GM18951 (cell line): Measurements from ENCODE around the gene CDH13.

Experiments
- POLR2A ChIP-seq: IDR thresholded peaks from 4 replicates; pipeline ENCODE4 v1.6.1; 2011; ENCODE audit warnings: mild to moderate bottlenecking; ENCODE audit not compliant: insufficient read length, insufficient read depth; ENCODE audit errors: extremely low read depth
- in situ Hi-C: fragments of 300-500 bp; cut with MboI; formaldehyde crosslinking; loops from one replicate; pipeline ENCODE4 v1.12.0; 2022; ENCODE audit warnings: low sequenced_read_pairs, mixed read lengths, inconsistent platforms; ENCODE audit not compliant: unreplicated experiment

Gene CDH13

GRCh38 chr16:83308414-83308813, 681.6 kb downstream of the CDH13 start:
- in situ Hi-C loops: no loop called here
- TF ChIP-seq POLR2A: no peak

DNA sequence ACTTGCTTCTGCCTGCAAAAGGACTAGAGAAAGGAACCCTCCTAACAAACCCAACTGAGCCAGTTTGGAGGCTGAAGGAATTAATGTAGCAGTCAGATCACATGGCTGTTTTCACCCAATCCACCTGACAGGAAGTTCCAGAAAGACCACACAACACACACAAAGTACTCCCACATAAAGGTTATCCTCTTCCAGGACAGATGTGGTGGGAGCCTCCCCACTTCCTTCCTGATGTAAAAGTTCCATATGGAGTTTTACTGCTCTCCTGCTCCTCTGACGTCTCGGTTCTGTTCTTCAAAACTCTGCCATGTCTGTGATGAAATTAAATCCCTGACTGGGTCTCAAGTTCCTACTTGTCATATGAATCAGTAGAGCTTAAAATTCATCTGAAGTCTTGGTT, 684.0 kb downstream of the CDH13 start:
- no peak for TF ChIP-seq POLR2A
- in situ Hi-C loops: no loop called here

DNA sequence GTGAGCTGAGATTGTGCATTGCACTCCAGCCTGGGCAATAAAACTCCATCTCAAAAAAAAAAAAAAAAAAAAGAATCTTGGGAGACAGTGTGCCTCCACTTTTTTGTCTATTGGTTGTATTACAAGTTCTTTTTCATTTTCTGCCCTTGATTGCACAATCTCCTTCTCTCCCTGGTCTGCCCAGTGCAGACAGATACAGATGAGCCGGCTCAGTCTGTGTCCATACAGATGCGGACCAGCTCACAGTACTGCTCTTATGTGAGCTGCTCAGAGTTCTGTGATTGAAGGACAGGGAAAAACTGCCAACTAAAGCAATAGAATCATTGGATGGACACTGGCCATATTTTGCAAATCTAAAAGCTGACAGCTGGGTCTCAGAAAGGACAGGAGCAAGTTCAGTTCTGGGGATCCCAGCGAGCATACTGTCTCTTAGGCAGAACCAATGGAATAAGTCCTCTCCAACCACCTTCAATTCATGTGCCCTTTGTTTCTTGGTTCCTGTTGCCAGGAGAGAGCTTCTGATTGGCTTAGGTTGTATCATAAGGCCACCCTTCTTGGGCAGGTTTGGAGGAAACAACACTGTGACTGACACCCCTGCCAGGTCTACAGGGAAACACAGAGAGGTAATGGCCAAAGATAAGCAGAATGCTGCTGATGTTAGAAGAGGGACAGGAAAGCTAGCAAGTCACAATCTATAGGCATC, 685.4 kb downstream of the CDH13 start:
- in situ Hi-C loops: no loop called here
- TF ChIP-seq POLR2A: no peak

- TF ChIP-seq POLR2A: no peak
- in situ Hi-C loops: no loop called here
These were observed 686.0 kb downstream of the CDH13 start for GRCh38 chr16:83312718-83313245.

DNA sequence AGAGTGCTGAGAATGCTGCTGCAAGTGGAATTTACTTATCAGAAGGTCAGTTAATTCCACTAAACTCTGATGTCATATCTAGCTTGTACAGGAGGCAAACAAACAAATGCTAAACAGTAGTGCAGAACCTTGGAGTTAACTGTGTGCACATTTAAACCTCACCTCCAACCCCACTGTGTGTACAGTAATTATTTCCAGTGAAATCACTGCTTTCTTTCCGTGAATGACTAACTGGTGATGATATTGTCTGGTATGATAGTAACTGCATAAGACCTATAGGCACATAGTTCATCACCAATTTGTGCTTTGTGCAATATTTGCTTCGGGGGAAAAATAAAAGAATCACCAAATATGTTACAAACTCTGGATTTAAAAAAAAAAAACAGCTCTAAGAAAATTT, 688.5 kb downstream of the CDH13 start:
- no peak for TF ChIP-seq POLR2A
- in situ Hi-C loops: no loop called here

DNA sequence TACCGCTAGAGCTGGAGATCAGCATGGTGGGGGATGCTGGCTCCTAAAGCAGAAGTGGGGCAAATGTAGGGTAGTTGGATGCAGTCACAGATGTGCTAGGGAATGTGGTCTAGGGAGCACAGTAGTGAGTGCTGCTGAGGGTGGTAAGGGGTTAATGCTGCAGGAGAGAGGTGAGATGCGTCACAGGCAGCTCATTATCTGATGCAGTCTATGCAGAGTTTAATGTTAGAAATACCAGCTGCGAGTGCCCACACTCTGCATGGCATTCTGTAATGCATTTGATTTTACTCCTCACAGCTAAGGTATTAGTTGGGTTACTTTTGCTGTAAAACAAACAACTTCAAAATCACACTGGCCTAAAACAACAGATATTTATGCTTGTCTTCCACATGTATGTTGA, 689.7 kb downstream of the CDH13 start:
- TF ChIP-seq POLR2A: no peak
- in situ Hi-C loops: no loop called here

- in situ Hi-C loops: no loop called here
- no peak for TF ChIP-seq POLR2A
These were observed 691.6 kb downstream of the CDH13 start for GRCh38 chr16:83318390-83318789.

DNA sequence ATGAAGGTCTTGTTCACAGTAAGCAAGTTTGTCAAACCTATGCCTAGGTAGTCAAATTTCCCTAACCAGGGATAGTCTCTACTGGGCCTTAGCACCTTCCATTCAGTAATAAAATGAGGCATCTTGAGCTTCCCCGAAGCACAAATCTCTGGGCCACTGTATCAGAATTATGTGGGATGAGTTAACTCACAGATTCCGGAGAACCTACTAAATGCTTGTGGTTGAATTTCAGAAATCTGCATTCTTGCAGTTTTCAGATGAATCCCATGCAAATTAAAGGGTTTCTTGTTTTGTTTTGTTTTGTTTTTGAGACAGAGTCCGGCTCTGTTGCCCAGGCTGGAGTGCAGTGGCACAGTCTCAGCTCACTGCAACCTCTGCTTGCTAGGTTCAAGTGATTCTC, 702.2 kb downstream of the CDH13 start:
- TF ChIP-seq POLR2A: no peak
- in situ Hi-C loops: no loop called here

DNA sequence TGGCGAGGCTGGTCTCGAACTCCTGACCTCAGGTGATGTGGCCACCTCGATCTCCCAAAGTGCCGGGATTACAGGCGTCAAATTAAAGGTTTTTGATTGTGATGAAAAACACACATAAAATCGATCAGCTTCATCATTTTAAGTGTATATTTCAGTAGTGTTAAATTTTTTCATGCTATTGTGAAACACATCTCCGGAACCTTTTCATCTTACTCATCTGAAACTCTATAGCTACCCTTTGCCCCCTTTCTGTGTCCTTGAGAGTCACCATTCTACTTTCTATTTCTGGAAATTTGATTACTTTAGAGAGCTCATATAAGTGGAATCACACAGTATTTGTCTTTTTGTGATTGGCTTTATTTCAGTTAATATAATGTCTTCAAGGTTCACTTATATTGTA, 702.7 kb downstream of the CDH13 start:
- in situ Hi-C loops: no loop called here
- no peak for TF ChIP-seq POLR2A

DNA sequence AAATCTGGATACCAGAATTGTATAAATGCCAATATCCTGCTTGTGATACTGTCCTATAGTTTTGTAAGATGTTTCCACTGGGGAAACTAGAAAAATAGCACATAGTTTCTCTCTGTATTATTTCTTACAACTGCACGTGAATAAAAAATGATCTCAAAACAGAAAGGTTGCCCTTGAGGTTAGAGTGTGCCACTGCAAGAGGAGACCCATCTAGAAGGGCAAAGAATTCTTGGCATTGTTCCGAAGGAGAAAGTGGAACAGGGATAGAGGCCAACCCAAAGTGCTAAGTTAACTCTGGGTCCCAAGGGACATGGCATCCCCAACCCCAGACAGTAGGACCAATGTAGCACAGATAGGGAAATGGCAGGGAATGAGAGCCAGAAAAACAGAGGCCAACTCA, 703.5 kb downstream of the CDH13 start:
- in situ Hi-C loops: no loop called here
- no peak for TF ChIP-seq POLR2A

GRCh38 chr16:83335076-83335475, 708.3 kb downstream of the CDH13 start:
- no peak for TF ChIP-seq POLR2A
- in situ Hi-C loops: no loop called here

DNA sequence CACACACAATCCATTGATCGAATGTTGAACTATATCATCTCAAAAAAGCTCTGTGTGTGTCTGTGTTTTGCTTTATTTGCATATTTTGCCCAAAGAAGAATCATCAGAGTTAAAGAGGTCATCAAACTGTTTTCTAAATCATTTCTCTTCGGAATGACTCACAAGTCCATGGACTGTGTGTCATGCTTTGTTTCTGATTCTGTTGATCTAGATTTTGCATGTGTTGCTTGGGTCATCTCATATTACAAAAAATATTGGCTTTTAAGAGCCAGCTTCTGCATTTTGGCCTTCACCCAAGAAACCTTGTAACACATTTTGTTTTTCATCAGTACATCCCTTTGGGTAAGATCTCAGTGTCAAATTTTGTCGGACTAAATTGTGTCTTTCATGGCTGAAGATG, 709.8 kb downstream of the CDH13 start:
- in situ Hi-C loops: no loop called here
- no peak for TF ChIP-seq POLR2A

DNA sequence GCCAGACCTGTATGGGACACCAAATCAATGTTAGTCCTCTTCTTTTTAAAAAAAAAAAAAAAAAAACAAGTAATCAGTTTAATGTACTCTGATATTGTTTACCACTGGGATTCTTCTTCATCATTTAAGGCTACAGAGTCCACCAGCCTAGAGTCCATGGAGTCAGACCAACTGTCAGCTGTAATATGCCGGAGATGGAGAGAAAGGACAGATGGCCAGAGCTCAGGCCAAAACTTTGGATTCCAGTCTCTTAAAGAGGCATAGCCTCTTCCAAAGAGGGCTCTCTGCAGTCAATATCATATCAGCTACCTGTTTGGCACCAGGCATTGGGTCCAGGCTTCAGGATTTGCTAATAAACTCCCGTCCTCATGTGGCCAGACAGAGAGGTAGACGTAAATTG, 711.4 kb downstream of the CDH13 start:
- in situ Hi-C loops: no loop called here
- TF ChIP-seq POLR2A: no peak

DNA sequence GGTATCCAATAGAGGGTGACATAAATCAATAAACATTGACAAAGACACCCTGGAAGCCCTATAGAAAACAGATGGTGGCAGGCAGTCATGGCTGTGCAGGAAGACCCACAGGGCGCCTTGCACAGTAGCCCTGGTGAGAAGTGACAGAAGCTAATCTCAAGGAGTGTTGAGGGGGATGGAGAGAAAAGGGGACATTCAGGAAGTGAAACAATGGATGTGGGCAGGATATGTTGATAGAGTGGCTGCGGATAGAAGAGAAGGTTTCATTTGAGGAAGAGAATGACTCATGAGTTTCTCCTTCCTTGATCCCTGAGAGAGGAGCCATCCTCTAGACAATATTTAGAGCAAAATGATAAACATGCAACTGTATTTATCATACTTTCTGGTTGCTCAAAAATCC, 712.2 kb downstream of the CDH13 start:
- in situ Hi-C loops: no loop called here
- no peak for TF ChIP-seq POLR2A

DNA sequence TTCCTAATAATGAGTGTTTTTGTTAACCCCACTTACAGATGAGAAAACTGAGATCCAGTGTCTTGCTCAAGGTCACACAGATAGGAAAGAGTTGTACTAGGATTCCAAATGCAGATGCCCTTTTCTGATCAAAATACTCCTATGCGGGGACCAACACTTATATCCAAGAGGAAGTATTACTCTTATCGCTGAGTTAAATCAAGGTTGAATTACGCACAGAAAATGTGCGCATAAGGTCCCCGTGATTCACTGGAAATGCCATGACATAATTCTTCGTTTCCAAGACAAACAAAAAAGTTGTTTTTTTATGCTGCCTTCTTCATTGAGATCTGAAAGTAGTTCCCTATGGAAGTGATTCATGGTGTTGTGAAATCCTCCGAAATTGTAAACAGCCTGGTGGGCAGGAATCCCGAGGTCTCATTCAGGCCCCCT, 717.2 kb downstream of the CDH13 start:
- no peak for TF ChIP-seq POLR2A
- in situ Hi-C loops: no loop called here
